HepG2 (cell line): Measurements from ENCODE around the gene ASB9. TPM values are rescaled to one million over a fixed set of nuclear protein-coding genes. Genes with fewer than 3 reads are reported as not detected.
A peak's percentile ranks its signal among the peaks of the same experiment; 100 is the strongest.

Experiments used
- ATF6 ChIP-seq: sonication (generic); formaldehyde crosslinking; conservative IDR thresholded peaks from 2 replicates; pipeline ENCODE4 v1.4.0; 2020; ENCODE audit warnings: missing genetic modification reagents
- CERS6 ChIP-seq: sonication (generic); formaldehyde crosslinking; IDR thresholded peaks from 2 replicates; pipeline ENCODE4 v1.5.0; 2020; ENCODE audit warnings: missing genetic modification reagents
- GLMP ChIP-seq: sonication (generic); formaldehyde crosslinking; IDR thresholded peaks from 2 replicates; pipeline ENCODE4 v1.9.0; 2021; ENCODE audit warnings: missing genetic modification reagents, mild to moderate bottlenecking, borderline replicate concordance
- HOXA3 ChIP-seq: sonication (generic); formaldehyde crosslinking; IDR thresholded peaks from 2 replicates; pipeline ENCODE4 v1.5.0; 2020; ENCODE audit warnings: missing genetic modification reagents
- PLSCR1 ChIP-seq: sonication (generic); formaldehyde crosslinking; IDR thresholded peaks from 2 replicates; pipeline ENCODE4 v1.5.0; 2020; ENCODE audit warnings: missing genetic modification reagents, mild to moderate bottlenecking, borderline replicate concordance
- TOPORS ChIP-seq: sonication (generic); formaldehyde crosslinking; IDR thresholded peaks from 2 replicates; pipeline ENCODE4 v1.8.0; 2023; ENCODE audit warnings: mild to moderate bottlenecking, missing genetic modification reagents
- ZBTB49 ChIP-seq: sonication (generic); formaldehyde crosslinking; IDR thresholded peaks from 2 replicates; pipeline ENCODE4 v1.4.0; 2020; ENCODE audit warnings: missing genetic modification reagents, borderline replicate concordance
- ZBTB7B ChIP-seq: sonication (generic); formaldehyde crosslinking; IDR thresholded peaks from 2 replicates; pipeline ENCODE4 v1.4.0; 2020; ENCODE audit warnings: missing genetic modification reagents
- ZNF318 ChIP-seq: sonication (generic); formaldehyde crosslinking; IDR thresholded peaks from 2 replicates; pipeline ENCODE4 v1.4.0; 2020; ENCODE audit warnings: mild to moderate bottlenecking, missing genetic modification reagents
- ZNF354B ChIP-seq: sonication (generic); formaldehyde crosslinking; IDR thresholded peaks from 2 replicates; pipeline ENCODE4 v1.8.0; 2022; ENCODE audit warnings: mild to moderate bottlenecking, missing genetic modification reagents
- ZNF709 ChIP-seq: sonication (generic); formaldehyde crosslinking; IDR thresholded peaks from 2 replicates; pipeline ENCODE4 v1.5.0; 2020; ENCODE audit warnings: mild to moderate bottlenecking, missing genetic modification reagents
- polyA plus RNA-seq, 8 experiments: library from polyadenylated mRNA; depleted of rRNA in 3 of 8; stranded (reverse) in 7 of 8; unstranded in 1 of 8; fragments of >200 nt; fragmentation: Illumina TruSeq in 4 of 8; extraction: Trizol in 4 of 8; gene quantifications; 2 replicates each; pipeline versions ENCODE4 v1.2.1 to v1.2.3, GENCODE V29; 2011 to 2016; ENCODE audit warnings: low read depth in 4 of 8, missing spikeins in 1 of 8, mixed read lengths in 1 of 8; ENCODE audit not compliant: insufficient read depth in 1 of 8
- total RNA-seq, 5 experiments: library from RNA; depleted of rRNA; stranded (reverse); fragments of >200 nt; fragmentation: Illumina TruSeq; extraction: Trizol; gene quantifications; 2 replicates each; pipeline ENCODE4 v1.2.3, GENCODE V29; 2016; ENCODE audit warnings: low read depth in 1 of 5

ASB9 gene
- total and polyA plus RNA-seq, 2 of the 13 experiments (the other 11 are each of a cell fraction or from before 2014, with no cell fraction given): 4.2 to 13.8 TPM

- no peak for TF ChIP-seq CERS6
- no peak for TF ChIP-seq TOPORS (CRISPR knock-in tag)
- no peak for TF ChIP-seq GLMP
- peak; percentile 48; the same call in 1 of the 2 replicates for TF ChIP-seq HOXA3 (CRISPR knock-in tag)
- TF ChIP-seq ZBTB49 (CRISPR knock-in tag): no peak
- no peak for TF ChIP-seq ATF6 (CRISPR knock-in tag)
- TF ChIP-seq ZNF709: no peak
- TF ChIP-seq ZNF354B: no peak
- TF ChIP-seq PLSCR1 (CRISPR knock-in tag): no peak
- no peak for TF ChIP-seq ZNF318 (CRISPR knock-in tag)
- no peak for TF ChIP-seq ZBTB7B
Observed at GRCh38 chrX:15269618-15270521, at the start of gene ASB9 (continued).
